Activated CD4-positive, alpha-beta T cell treated with anti-CD3 and anti-CD28 coated beads, Interleukin-2, amount 50 U/mL, for 48 hours (primary cell): Measurements from ENCODE around the gene DNAJB2.
"Not testable (repeated sequence)": the region's sequence is repeated elsewhere in the genome, so short reads cannot be mapped to it uniquely, and the experiment has no call there.

ENCODE experiments used
- DNase-seq, 2 experiments: peaks; one replicate each; pipeline ENCODE4 v3.0.0-alpha.2; 2020

Gene DNAJB2

GRCh38 chr2:219285894-219286425 is 6.8 kb downstream of the DNAJB2 start:
- no peak for DNase-seq

GRCh38 chr2:219286436-219287115 is 7.4 kb downstream of the DNAJB2 start:
- DNase-seq, result no peak

GRCh38 chr2:219287116-219287440 is 7.9 kb downstream of the DNAJB2 start:
- not testable (repeated sequence) for DNase-seq

- no peak for DNase-seq
Observed at GRCh38 chr2:219287580-219288265, 8.6 kb downstream of the DNAJB2 start.

- DNase-seq, result no peak
Observed at GRCh38 chr2:219289195-219289536, 10.0 kb downstream of the DNAJB2 start.

GRCh38 chr2:219289537-219290361 is 10.6 kb downstream of the DNAJB2 start:
- no peak for DNase-seq

- DNase-seq, result no peak
Observed at GRCh38 chr2:219290381-219291171, 11.4 kb downstream of the DNAJB2 start.

GRCh38 chr2:219291394-219291793 is 12.2 kb downstream of the DNAJB2 start:
- no peak for DNase-seq

- no peak for DNase-seq
Observed at GRCh38 chr2:219291910-219292490, 12.8 kb downstream of the DNAJB2 start.

- DNase-seq, result no peak
Observed at GRCh38 chr2:219292616-219293015, 13.4 kb downstream of the DNAJB2 start.

GRCh38 chr2:219293736-219294231 is 14.6 kb downstream of the DNAJB2 start:
- DNase-seq, result no peak

GRCh38 chr2:219294356-219295351 is 15.5 kb downstream of the DNAJB2 start:
- peak; percentile 90 to 91 for DNase-seq

GRCh38 chr2:219296142-219296541 is 17.0 kb downstream of the DNAJB2 start:
- DNase-seq, result no peak

- DNase-seq, result no peak
Observed at GRCh38 chr2:219296631-219297391, 17.6 kb downstream of the DNAJB2 start.

- no peak for DNase-seq
Observed at GRCh38 chr2:219297766-219298456, 18.7 kb downstream of the DNAJB2 start.

- peak; percentile 97 for DNase-seq
Observed at GRCh38 chr2:219298759-219299371, 19.7 kb downstream of the DNAJB2 start.

- DNase-seq, result no peak
Observed at GRCh38 chr2:219299372-219299760, 20.2 kb downstream of the DNAJB2 start.

GRCh38 chr2:219300022-219300421 is 20.9 kb downstream of the DNAJB2 start:
- no peak for DNase-seq

GRCh38 chr2:219302412-219302968 is 23.3 kb downstream of the DNAJB2 start:
- DNase-seq, result no peak
